ENCODE data around the gene ALCAM.

DNA sequence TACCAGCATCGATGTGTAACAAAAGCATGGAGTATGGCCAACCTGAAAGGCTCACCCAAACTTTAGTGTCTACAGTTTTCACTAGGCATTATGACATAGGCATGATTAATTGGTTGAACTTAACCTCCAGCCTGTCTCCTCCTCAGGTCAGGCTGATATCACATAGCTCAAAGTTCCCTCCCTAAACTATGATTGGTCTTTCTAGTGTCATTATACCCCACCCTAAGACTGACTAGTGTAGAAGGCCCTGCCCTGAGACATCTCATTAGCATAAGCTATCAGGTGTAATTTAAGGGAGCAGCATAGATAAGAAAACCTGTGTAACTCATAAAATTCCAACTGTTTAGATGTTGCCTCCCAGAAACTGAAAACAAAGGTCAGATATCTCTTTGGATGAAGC, 195.2 kb downstream of the ALCAM start:
- no peak for TF ChIP-seq POLR2A (IDR thresholded peaks at IDR 0.05)
- TF ChIP-seq, protein P1, sequence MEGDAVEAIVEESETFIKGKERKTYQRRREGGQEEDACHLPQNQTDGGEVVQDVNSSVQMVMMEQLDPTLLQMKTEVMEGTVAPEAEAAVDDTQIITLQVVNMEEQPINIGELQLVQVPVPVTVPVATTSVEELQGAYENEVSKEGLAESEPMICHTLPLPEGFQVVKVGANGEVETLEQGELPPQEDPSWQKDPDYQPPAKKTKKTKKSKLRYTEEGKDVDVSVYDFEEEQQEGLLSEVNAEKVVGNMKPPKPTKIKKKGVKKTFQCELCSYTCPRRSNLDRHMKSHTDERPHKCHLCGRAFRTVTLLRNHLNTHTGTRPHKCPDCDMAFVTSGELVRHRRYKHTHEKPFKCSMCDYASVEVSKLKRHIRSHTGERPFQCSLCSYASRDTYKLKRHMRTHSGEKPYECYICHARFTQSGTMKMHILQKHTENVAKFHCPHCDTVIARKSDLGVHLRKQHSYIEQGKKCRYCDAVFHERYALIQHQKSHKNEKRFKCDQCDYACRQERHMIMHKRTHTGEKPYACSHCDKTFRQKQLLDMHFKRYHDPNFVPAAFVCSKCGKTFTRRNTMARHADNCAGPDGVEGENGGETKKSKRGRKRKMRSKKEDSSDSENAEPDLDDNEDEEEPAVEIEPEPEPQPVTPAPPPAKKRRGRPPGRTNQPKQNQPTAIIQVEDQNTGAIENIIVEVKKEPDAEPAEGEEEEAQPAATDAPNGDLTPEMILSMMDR (IDR thresholded peaks at IDR 0.05): no peak

Measured in stomach (tissue), 4 donors.